SU-DHL-6 (cell line): ENCODE data around the gene EPAS1.

ENCODE experiments used
- H2AFZ ChIP-seq: fragments of 200-600 bp; sonication (generic); 2 replicates; pipeline ENCODE4 v1.6.1; 2014; ENCODE audit warnings: low read depth, mild to moderate bottlenecking, moderate library complexity, mixed read lengths, antibody characterized with exemption, low read length; ENCODE audit not compliant: severe bottlenecking
- H3F3A ChIP-seq: fragments of 200-600 bp; shearing (Covaris generic); 2 replicates; pipeline ENCODE4 v1.6.0; 2016; ENCODE audit warnings: antibody characterized with exemption, mild to moderate bottlenecking; ENCODE audit not compliant: insufficient read depth
- H3K27ac ChIP-seq: fragments of 200-600 bp; sonication (generic); 2 replicates; pipeline ENCODE4 v1.5.1; 2016; ENCODE audit warnings: low read depth, mild to moderate bottlenecking, low read length, moderate library complexity, mixed read lengths
- H3K27me3 ChIP-seq: fragments of 200-600 bp; sonication (generic), shearing (Covaris generic); 2 replicates; pipeline ENCODE4 v1.6.0; 2014; ENCODE audit warnings: mild to moderate bottlenecking, low read length
- H3K36me3 ChIP-seq: fragments of 200-600 bp; sonication (generic); 2 replicates; pipeline ENCODE4 v1.6.1; 2014; ENCODE audit warnings: mild to moderate bottlenecking, low read length, mixed read lengths
- H3K4me2 ChIP-seq: fragments of 300-600, 200-600 bp; shearing (Covaris generic), sonication (generic); 2 replicates; pipeline ENCODE4 v1.6.0; 2014; ENCODE audit warnings: low read length, low read depth, mild to moderate bottlenecking; ENCODE audit not compliant: poor library complexity, severe bottlenecking
- H3K4me3 ChIP-seq: fragments of 200-600 bp; sonication (generic); 2 replicates; pipeline ENCODE4 v1.5.1; 2014; ENCODE audit warnings: antibody characterized with exemption, low read length, mild to moderate bottlenecking, mixed read lengths; ENCODE audit not compliant: insufficient read depth, poor library complexity, severe bottlenecking
- H3K79me2 ChIP-seq: fragments of 200-600 bp; sonication (generic); 2 replicates; pipeline ENCODE4 v1.6.1; 2014; ENCODE audit warnings: mild to moderate bottlenecking, low read length, moderate library complexity; ENCODE audit not compliant: insufficient read depth
- H3K9ac ChIP-seq: fragments of 200-600 bp; sonication (generic); 2 replicates; pipeline ENCODE4 v1.7.0; 2014; ENCODE audit warnings: mild to moderate bottlenecking, low read length
- H3K9me2 ChIP-seq: fragments of 200-600 bp; sonication (generic); replicated peaks from 2 replicates; pipeline ENCODE4 v1.6.1; 2014; ENCODE audit warnings: low read length; ENCODE audit not compliant: insufficient read depth
- H3K9me3 ChIP-seq: fragments of 200-600 bp; sonication (generic); 2 replicates; pipeline ENCODE4 v1.6.1; 2014; ENCODE audit warnings: low read length, mixed read lengths; ENCODE audit not compliant: insufficient read depth
- H4K20me1 ChIP-seq: fragments of 200-600 bp; sonication (generic); 2 replicates; pipeline ENCODE4 v1.6.1; 2014; ENCODE audit warnings: low read depth, mild to moderate bottlenecking, antibody characterized with exemption, low read length, moderate library complexity, mixed read lengths
- CTCF ChIP-seq: fragments of 200-600 bp; sonication (generic); IDR thresholded peaks from one replicate; pipeline ENCODE4 v1.5.1; 2017; ENCODE audit warnings: antibody characterized with exemption, mild to moderate bottlenecking, low read length, moderate library complexity; ENCODE audit not compliant: insufficient read depth, poor library complexity, severe bottlenecking
- EZH2phosphoT487 ChIP-seq: fragments of 200-600 bp; sonication (generic), shearing (Covaris generic); conservative IDR thresholded peaks from 2 replicates; pipeline ENCODE4 v1.6.1; 2018; ENCODE audit warnings: mild to moderate bottlenecking, antibody characterized with exemption, low read length, moderate library complexity, mixed read lengths

Gene EPAS1

GRCh38 chr2:46409756-46410155, 112.5 kb downstream of the EPAS1 start:
- no peaks in the 10 kb centered on the region for H4K20me1 ChIP-seq
- no peak overlapping the region for H3K4me3 ChIP-seq
- H2AFZ ChIP-seq = no peak overlapping the region
- no peaks in the 10 kb centered on the region for H3K27me3 ChIP-seq
- H3K9me3 ChIP-seq = no peaks in the 10 kb centered on the region
- TF ChIP-seq CTCF (no peak), EZH2phosphoT487 (no peak)
- no peaks in the 10 kb centered on the region for H3K79me2 ChIP-seq
- no peak overlapping the region for H3K9ac ChIP-seq
- H3K36me3 ChIP-seq = no peaks in the 10 kb centered on the region
- H3F3A ChIP-seq = no peaks in the 10 kb centered on the region
- no peak overlapping the region for H3K4me2 ChIP-seq
- no peak overlapping the region for H3K27ac ChIP-seq
- no peaks in the 10 kb centered on the region for H3K9me2 ChIP-seq

DNA sequence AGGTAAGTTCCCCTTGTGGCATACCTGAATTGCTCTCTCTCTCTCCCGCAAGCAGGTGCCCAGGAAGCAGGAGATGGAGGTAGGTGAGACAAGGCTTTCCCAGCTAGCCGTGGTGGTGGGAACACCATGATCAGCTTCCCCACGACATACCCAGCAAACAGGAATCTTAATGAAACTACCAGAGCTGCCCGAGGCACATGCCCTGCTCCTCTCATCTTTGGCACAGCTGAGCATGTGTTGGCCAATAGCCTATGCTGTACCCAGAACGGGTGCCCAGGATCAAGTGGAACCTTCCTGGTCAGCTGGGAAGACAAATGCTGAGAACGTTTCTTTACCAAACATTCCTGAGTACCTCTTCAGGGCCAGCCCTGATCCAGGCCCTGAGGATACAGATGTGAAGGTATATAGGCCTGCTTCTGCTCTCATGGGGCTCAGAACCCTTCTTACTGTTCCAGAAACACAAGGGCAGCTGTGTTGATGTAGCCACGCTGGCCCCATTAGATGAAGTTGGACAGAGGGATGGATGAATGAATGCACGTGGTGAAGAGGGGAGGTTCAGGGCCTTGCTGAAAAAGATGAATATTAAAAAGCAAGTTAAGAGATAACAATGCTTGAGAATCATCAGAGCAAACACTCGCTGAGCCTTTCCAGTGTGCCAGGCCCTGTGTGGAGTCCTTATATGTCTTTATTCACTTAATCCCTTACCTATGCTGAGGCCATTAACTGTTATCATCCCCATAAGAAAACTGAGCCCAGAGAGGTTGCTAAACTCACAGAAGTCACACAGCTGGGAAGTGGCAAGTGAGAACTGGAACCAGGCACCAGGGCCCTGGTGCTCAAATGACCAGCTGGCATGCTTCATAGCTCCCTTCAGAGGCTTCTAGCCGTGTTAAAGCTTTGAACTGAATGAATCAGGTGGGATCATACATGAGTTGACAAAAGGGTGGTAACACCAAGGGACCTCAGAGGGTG, 113.4 kb downstream of the EPAS1 start:
- no peak for TF ChIP-seq EZH2phosphoT487
- TF ChIP-seq CTCF = no peak
- H4K20me1 ChIP-seq = no peaks in the 10 kb centered on the region
- no peak overlapping the region for H3K4me2 ChIP-seq
- no peaks in the 10 kb centered on the region for H3K36me3 ChIP-seq
- H3K9me3 ChIP-seq = no peaks in the 10 kb centered on the region
- no peaks in the 10 kb centered on the region for H3F3A ChIP-seq
- H3K27ac ChIP-seq = no peak overlapping the region
- H3K79me2 ChIP-seq = no peaks in the 10 kb centered on the region
- H3K9me2 ChIP-seq = no peaks in the 10 kb centered on the region
- no peak overlapping the region for H3K9ac ChIP-seq
- no peaks in the 10 kb centered on the region for H3K27me3 ChIP-seq
- H3K4me3 ChIP-seq = no peak overlapping the region
- H2AFZ ChIP-seq = no peak overlapping the region

GRCh38 chr2:46411245-46411641, 114.0 kb downstream of the EPAS1 start:
- H3K4me3 ChIP-seq = no peak overlapping the region
- H3K27me3 ChIP-seq = no peaks in the 10 kb centered on the region
- no peak overlapping the region for H3K27ac ChIP-seq
- no peaks in the 10 kb centered on the region for H3K36me3 ChIP-seq
- no peaks in the 10 kb centered on the region for H4K20me1 ChIP-seq
- H3K4me2 ChIP-seq = no peak overlapping the region
- H3K9me2 ChIP-seq = no peaks in the 10 kb centered on the region
- TF ChIP-seq CTCF (no peak), EZH2phosphoT487 (no peak)
- H3F3A ChIP-seq = no peaks in the 10 kb centered on the region
- H2AFZ ChIP-seq = no peak overlapping the region
- no peaks in the 10 kb centered on the region for H3K9me3 ChIP-seq
- H3K9ac ChIP-seq = no peak overlapping the region
- no peaks in the 10 kb centered on the region for H3K79me2 ChIP-seq
